Fibroblast of pulmonary artery (primary cell): ENCODE measurements around the gene MFAP1.
"Not testable (repeated sequence)": the region's sequence is repeated elsewhere in the genome, so short reads cannot be mapped to it uniquely, and the experiment has no call there.

Experiments
- DNase-seq: peaks from one replicate; pipeline ENCODE4 v3.0.0-alpha.2; 2010; ENCODE audit warnings: low read depth
- H3K4me3 ChIP-seq: replicated peaks from 2 replicates; pipeline ENCODE4 v1.5.1; 2011; ENCODE audit warnings: low read depth, mild to moderate bottlenecking, control low read depth, low read length, moderate library complexity
- TF ChIP-seq, protein P1 (sequence below): IDR thresholded peaks from 2 replicates; pipeline ENCODE4 v1.5.1; 2011; ENCODE audit warnings: mild to moderate bottlenecking, control low read depth, low read length, inconsistent platforms; ENCODE audit errors: missing control alignments

Gene MFAP1

DNA sequence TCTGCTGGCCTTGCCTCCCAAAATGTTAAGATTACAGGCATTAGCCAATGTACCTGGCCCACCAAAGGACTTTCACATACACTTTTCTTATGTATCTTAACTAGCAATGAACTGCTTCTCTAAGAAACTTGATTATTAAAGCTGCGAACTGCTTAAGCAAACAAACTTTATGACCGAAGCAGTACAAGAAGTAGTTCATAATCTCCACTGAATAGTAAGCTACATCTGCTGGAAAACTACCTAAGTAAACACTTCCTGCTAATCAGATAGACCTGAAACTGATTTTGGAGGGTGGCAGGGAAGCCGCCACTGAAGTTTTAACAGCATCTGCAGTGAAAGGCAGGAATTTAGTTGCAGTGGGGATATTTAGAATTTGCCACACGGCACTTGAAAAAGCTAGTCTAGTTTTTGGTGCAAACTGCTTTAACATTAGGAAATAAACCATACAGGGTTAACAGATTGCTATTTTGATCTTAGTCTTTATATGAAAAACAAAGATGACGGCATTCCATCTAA is 16.0 kb downstream of the MFAP1 start:
- no peak overlapping the region for H3K4me3 ChIP-seq
- TF ChIP-seq, protein P1, sequence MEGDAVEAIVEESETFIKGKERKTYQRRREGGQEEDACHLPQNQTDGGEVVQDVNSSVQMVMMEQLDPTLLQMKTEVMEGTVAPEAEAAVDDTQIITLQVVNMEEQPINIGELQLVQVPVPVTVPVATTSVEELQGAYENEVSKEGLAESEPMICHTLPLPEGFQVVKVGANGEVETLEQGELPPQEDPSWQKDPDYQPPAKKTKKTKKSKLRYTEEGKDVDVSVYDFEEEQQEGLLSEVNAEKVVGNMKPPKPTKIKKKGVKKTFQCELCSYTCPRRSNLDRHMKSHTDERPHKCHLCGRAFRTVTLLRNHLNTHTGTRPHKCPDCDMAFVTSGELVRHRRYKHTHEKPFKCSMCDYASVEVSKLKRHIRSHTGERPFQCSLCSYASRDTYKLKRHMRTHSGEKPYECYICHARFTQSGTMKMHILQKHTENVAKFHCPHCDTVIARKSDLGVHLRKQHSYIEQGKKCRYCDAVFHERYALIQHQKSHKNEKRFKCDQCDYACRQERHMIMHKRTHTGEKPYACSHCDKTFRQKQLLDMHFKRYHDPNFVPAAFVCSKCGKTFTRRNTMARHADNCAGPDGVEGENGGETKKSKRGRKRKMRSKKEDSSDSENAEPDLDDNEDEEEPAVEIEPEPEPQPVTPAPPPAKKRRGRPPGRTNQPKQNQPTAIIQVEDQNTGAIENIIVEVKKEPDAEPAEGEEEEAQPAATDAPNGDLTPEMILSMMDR = no peak
- no peak for DNase-seq

DNA sequence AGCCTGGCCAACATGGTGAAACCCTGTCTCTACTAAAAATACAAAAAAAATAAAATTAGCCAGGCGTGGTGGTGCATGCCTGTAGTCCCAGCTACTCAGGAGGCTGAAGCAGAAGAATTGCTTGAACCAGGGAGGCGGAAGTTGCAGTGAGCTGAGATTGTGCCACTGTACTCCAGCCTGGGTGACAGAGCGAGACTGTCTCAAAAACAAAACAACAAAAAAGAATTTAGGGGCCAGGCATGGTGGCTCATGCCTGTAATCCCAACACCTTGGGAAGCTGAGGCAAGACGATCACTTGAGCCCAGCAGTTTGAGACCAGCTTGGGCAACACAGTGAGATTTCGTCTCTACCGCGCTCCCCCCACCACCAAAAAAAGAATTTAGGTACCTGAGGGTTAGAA is 21.8 kb downstream of the MFAP1 start:
- H3K4me3 ChIP-seq, DNase-seq: not testable (repeated sequence)

DNA sequence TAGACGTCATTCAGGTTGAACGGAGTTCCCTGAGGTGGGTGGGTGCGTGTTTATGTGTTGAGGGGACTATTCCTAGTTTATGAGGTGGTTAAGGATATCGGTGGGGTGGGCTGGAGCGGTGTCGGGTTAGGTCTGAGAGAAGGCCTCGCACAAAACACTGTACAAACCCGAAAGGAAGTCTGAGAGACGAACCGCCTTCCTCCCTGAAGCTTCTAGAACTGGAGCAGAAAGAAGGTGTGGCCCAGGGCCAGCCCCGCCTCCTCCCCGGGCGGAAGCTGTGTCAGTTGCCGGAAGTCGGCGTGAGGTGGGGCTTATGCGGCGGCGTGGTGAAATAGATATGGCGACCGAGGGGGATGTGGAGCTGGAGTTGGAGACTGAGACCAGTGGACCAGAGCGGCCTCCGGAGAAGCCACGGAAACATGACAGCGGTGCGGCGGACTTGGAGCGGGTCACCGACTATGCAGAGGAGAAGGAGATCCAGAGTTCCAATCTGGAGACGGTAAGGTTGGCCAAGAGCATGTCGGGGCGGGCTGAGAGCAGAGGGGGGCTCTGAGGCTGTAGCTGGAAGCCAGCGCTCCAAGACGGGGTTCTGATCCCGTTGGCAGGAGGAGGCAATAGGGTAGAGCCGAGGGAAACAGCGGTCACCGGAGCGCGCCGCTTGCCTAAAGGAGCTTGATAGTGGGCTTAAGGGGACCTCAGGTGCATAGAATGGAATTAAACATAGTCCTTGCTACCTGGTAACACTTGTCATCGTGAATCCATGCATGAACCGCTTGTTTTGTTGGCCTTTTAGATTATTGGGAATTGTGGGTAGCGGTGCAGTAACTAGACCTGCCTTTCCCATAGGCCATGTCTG is 24.0 kb downstream of the MFAP1 start, which contains the start of gene HYPK:
TSS of gene HYPK (plus strand) at position 314 of the 856 bp plus-strand sequence. CDS start at position 338, 24 bp downstream.
- TF ChIP-seq, protein P1 = no peak
- H3K4me3 ChIP-seq = peak within 1 kb of the TSS; percentile 99
- peak; percentile 89 for DNase-seq

DNA sequence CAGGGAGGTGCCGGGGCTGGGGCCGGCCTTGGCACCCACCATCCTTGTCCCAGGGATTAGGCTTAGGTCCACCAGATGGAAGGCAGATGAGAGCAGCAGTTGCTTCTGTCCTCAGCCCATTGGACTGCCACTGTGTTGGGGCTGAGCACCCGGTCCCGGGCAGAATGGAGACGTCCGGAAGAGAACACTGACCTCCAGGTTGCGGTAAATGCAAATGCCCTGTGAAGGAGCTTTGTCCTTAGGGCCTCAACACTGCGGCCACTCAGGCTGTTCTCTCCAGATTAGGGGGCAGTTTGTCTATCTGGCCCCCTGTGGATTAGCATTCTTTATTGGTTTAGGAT is 24.6 kb downstream of the MFAP1 start, which contains the start of gene SERINC4:
TSS of gene SERINC4 (minus strand) at position 276 of the 341 bp plus-strand sequence. CDS start at position 42, 234 bp downstream.
- peak within 1 kb of the TSS; percentile 99 for H3K4me3 ChIP-seq
- TF ChIP-seq, protein P1 = no peak
- DNase-seq = no peak

DNA sequence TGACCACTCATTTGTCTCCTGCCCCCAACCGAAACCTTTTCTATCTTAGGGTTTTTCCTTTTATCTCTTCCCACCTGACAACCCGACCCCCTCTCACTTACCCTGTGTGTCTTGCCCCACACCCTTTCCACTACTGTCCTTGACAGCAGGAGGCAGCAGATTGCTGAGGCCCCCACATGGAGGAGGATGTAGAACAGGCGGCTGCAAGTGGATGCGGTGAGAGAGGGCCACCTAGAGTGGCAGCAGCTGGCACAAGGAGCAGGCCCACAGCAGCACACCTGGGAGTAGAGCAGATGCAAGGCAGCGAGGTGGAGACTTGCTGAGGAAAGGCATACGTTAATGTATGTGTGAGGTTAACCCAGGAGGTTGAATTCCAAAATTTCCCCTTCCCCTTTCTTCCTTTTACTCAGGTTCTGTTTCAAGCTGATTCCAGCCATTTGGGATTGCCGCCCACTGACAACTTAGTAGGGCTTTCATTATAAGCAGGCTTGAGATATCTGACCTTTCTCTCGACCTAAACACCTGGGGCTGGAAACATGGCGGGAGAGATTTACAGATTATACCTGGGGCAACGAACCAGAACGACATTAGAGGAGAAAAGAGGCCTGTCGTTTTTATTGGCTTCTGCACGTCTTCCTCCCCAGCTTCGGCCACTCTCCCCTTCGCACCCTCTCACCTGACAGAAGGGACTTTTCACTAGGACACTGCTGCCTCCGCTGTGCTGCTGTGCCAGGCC is 25.1 kb downstream of the MFAP1 start:
- TF ChIP-seq, protein P1 = no peak
- DNase-seq = no peak
- no peak overlapping the region for H3K4me3 ChIP-seq

DNA sequence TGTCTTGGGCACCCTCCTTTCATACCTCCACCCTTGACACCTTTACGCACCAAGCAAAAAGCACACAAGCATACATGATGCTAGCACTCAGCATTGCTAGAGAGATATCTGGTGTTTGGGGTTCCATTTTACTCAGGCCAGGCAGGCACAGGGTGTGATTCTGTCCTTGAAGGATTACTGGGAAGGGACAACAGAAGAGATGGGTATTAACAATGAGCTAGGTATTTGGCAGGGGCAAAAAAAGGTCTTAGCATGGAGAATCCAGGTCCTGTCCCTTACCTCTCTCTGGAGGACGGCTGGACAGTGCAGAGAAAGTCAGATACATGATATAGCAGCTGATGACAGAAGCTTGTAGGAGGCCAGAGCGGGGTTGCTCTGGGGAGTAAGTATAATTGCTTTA is 27.9 kb downstream of the MFAP1 start:
- TF ChIP-seq, protein P1 = no peak
- no peak overlapping the region for H3K4me3 ChIP-seq
- no peak for DNase-seq

DNA sequence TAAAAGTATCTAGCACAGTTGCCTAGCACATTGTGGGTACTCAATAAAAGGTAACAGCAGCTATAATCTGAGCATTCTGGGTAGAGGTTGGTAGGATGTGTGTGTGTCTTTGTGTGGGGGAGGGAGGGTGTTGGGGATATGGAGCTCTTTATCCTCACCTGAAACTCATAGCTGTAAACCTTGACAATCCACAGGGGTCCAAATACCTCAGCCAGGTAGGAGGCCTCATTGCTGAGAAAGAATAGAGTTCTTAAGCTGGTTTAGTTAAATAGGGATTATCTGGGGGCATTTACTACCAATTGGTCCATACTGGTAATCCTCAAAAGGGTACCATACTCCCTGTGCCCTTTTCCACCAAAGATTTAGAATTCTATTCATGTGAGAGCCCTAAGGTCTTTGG is 28.5 kb downstream of the MFAP1 start:
- H3K4me3 ChIP-seq = no peak overlapping the region
- TF ChIP-seq, protein P1 = no peak
- DNase-seq = no peak
